ENCODE measurements around the gene PAEP.

- TF ChIP-seq CTCF (conservative IDR thresholded peaks at IDR 0.05 in 1 of 2, IDR thresholded peaks at IDR 0.05 in 1 of 2; ENCODE audit: extremely low read depth in 1 of 2, insufficient read depth in 1 of 2, low read depth in 1 of 2, low read length in 2 of 2) (no peak), EZH2 (IDR thresholded peaks at IDR 0.05; ENCODE audit: borderline replicate concordance, low read length) (no peak)
Measured at GRCh38 chr9:135590486-135591079, 29.0 kb downstream of the PAEP start.

All from mammary epithelial cell (primary cell).